IMR-90 (cell line): ENCODE data around the gene FAHD2A. TPM values are rescaled to one million over a fixed set of nuclear protein-coding genes. Genes with fewer than 3 reads are reported as not detected.

Experiments used
- ATAC-seq: fragments of 200-7000 bp; cut with Tn5 transposase; 2 replicates; pipeline ENCODE4 v1.9.1; 2020; ENCODE audit warnings: low read depth, mild to moderate bottlenecking, moderate library complexity
- BruUV-seq: library from RNA; stranded (reverse); fragments of 400-500 nt; replicated peaks from 2 replicates; lab custom pipeline; 2021; lab: Mats Ljungman, UMichigan
- CTCF ChIA-PET: fragments of 300-600 bp; formaldehyde crosslinking; extraction: SDS; loops from one replicate; lab custom pipeline; 2021; ENCODE audit warnings: antibody characterized with exemption; lab: Yijun Ruan, JAX
- POLR2A ChIA-PET: fragments of 300-600 bp; sonication (Branson Sonifier 250); formaldehyde crosslinking; loops from one replicate; lab custom pipeline; 2022; ENCODE audit warnings: antibody characterized with exemption; ENCODE audit not compliant: unreplicated experiment; lab: Charles Lee
- DNase-seq: peaks from one replicate; pipeline ENCODE4 v3.0.0; 2013
- H2AFZ ChIP-seq: replicated peaks from 2 replicates; pipeline ENCODE3; 2013; ENCODE audit warnings: low read length, mild to moderate bottlenecking; ENCODE audit not compliant: poor library complexity
- H2AK5ac ChIP-seq: 2 replicates; pipeline ENCODE4 v1.6.1; 2013; ENCODE audit warnings: low read depth, low read length, inconsistent platforms
- H2AK9ac ChIP-seq: replicated peaks from 2 replicates; pipeline ENCODE3; 2013; ENCODE audit warnings: mild to moderate bottlenecking, low read depth, low read length, moderate library complexity; ENCODE audit not compliant: poor library complexity
- H2BK120ac ChIP-seq: 2 replicates; pipeline ENCODE4 v1.6.1; 2013; ENCODE audit warnings: low read depth, low read length, inconsistent platforms
- H2BK15ac ChIP-seq: 3 replicates; pipeline ENCODE4 v1.6.1; 2013; ENCODE audit warnings: low read depth, low read length, inconsistent platforms
- H2BK20ac ChIP-seq: 2 replicates; pipeline ENCODE4 v1.6.1; 2013; ENCODE audit warnings: low read depth, mild to moderate bottlenecking, inconsistent platforms, low read length, moderate library complexity
- H2BK5ac ChIP-seq: 2 replicates; pipeline ENCODE4 v1.6.1; 2013; ENCODE audit warnings: mild to moderate bottlenecking, low read depth, low read length, inconsistent platforms; ENCODE audit not compliant: poor library complexity, severe bottlenecking
- H3K14ac ChIP-seq: replicated peaks from 2 replicates; pipeline ENCODE4 v1.6.1; 2013; ENCODE audit warnings: low read depth, low read length, inconsistent platforms
- H3K18ac ChIP-seq: 2 replicates; pipeline ENCODE4 v1.6.1; 2013; ENCODE audit warnings: low read depth, low read length, control low read depth
- H3K23ac ChIP-seq: 2 replicates; pipeline ENCODE4 v1.6.1; 2013; ENCODE audit warnings: low read depth, low read length, inconsistent platforms
- H3K27ac ChIP-seq: 2 replicates; pipeline ENCODE4 v1.5.1; 2013; ENCODE audit warnings: mild to moderate bottlenecking, control low read depth, low read length; ENCODE audit not compliant: insufficient read depth
- H3K27me3 ChIP-seq: 2 replicates; pipeline ENCODE4 v1.6.1; 2013; ENCODE audit warnings: low read length; ENCODE audit not compliant: control insufficient read depth, insufficient read depth
- H3K36me3 ChIP-seq: 2 replicates; pipeline ENCODE4 v1.6.1; 2013; ENCODE audit warnings: low read length, mixed read lengths; ENCODE audit not compliant: control insufficient read depth, insufficient read depth
- H3K4ac ChIP-seq: 2 replicates; pipeline ENCODE4 v1.6.1; 2013; ENCODE audit warnings: low read depth, low read length, inconsistent platforms
- H3K4me1 ChIP-seq: 2 replicates; pipeline ENCODE4 v1.6.1; 2013; ENCODE audit warnings: low read length, mixed read lengths; ENCODE audit not compliant: control insufficient read depth, insufficient read depth
- H3K4me2 ChIP-seq: 2 replicates; pipeline ENCODE4 v1.6.1; 2013; ENCODE audit warnings: low read depth, mild to moderate bottlenecking, control low read depth, low read length, moderate library complexity
- H3K4me3 ChIP-seq: 2 replicates; pipeline ENCODE4 v1.5.1; 2013; ENCODE audit warnings: low read depth, mild to moderate bottlenecking, control low read depth, low read length, moderate library complexity; ENCODE audit not compliant: insufficient read depth
- H3K56ac ChIP-seq: 2 replicates; pipeline ENCODE4 v1.6.1; 2013; ENCODE audit warnings: low read length, inconsistent platforms; ENCODE audit not compliant: insufficient read depth; ENCODE audit errors: extremely low read depth
- H3K79me1 ChIP-seq, 2 experiments: 2 replicates each; pipeline ENCODE4 v1.6.1; 2013; ENCODE audit warnings: low read length in 2 of 2, inconsistent platforms in 1 of 2, low read depth in 1 of 2
- H3K9ac ChIP-seq: 2 replicates; pipeline ENCODE4 v1.6.1; 2013; ENCODE audit warnings: low read depth, low read length, control low read depth
- H3K9me1 ChIP-seq: 2 replicates; pipeline ENCODE4 v1.6.1; 2013; ENCODE audit warnings: low read length, inconsistent platforms; ENCODE audit not compliant: insufficient read depth
- H3K9me3 ChIP-seq: 2 replicates; pipeline ENCODE4 v1.6.1; 2013; ENCODE audit warnings: low read length; ENCODE audit not compliant: control insufficient read depth, insufficient read depth
- H4K20me1 ChIP-seq: 2 replicates; pipeline ENCODE4 v1.6.1; 2013; ENCODE audit warnings: low read length, inconsistent platforms; ENCODE audit not compliant: insufficient read depth
- H4K5ac ChIP-seq: 2 replicates; pipeline ENCODE4 v1.6.1; 2013; ENCODE audit warnings: mild to moderate bottlenecking, low read depth, low read length, control low read depth
- H4K8ac ChIP-seq, 2 experiments: 2 replicates each; pipeline ENCODE4 v1.6.1; 2013; ENCODE audit warnings: low read depth in 2 of 2, low read length in 2 of 2, control low read depth in 1 of 2, inconsistent platforms in 1 of 2
- H4K91ac ChIP-seq: 2 replicates; pipeline ENCODE4 v1.6.1; 2013; ENCODE audit warnings: low read depth, low read length, inconsistent platforms; ENCODE audit not compliant: insufficient read depth
- CEBPB ChIP-seq: IDR thresholded peaks from 2 replicates; pipeline ENCODE4 v1.6.1; 2012; ENCODE audit warnings: low read depth, low read length, improper control_type of control experiment
- CHD1 ChIP-seq: IDR thresholded peaks from 2 replicates; pipeline ENCODE4 v1.6.1; 2012; ENCODE audit warnings: low read depth, low read length, improper control_type of control experiment
- FOS ChIP-seq: fragments of 150-350 bp; IDR thresholded peaks from 2 replicates; pipeline ENCODE4 v1.6.1; 2016; ENCODE audit warnings: low read depth, low read length
- RAD21 ChIP-seq: IDR thresholded peaks from 2 replicates; pipeline ENCODE4 v1.6.1; 2012; ENCODE audit warnings: low read length, improper control_type of control experiment
- WGBS, 2 experiments: methylation state at CpG; one replicate each; pipeline versions ENCODE4 v1.1.5 to v1.1.7; 2013; ENCODE audit warnings: missing lambda C conversion rate in 2 of 2; ENCODE audit not compliant: insufficient read length in 1 of 2; ENCODE audit errors: extremely low coverage in 2 of 2; 5-methylcytosine and 5-hydroxymethylcytosine counted together
- dilution Hi-C: fragments of 300-500 bp; cut with HindIII; formaldehyde crosslinking; loops from one replicate; pipeline ENCODE4 v1.14.3; 2018; ENCODE audit warnings: low sequenced_read_pairs; ENCODE audit not compliant: unreplicated experiment
- in situ Hi-C: fragments of 300-500 bp; cut with MboI; formaldehyde crosslinking; loops from 3 replicates; pipeline ENCODE4 v1.14.3; 2019; ENCODE audit warnings: low sequenced_read_pairs, inconsistent platforms, mixed read lengths
- intact Hi-C: fragments of 100-400 bp; cut with micrococcal nuclease; formaldehyde crosslinking; loops from 2 replicates; pipeline ENCODE4 v1.10.0; 2022
- polyA plus RNA-seq, 3 experiments: library from polyadenylated mRNA; depleted of rRNA; stranded (reverse); fragments of >200 nt; gene quantifications; 2 replicates each; pipeline ENCODE4 v1.2.3, GENCODE V29; 2012; ENCODE audit warnings: low replicate concordance in 1 of 3
- total RNA-seq: library from RNA; depleted of rRNA; stranded (reverse); fragments of >200 nt; gene quantifications from 2 replicates; pipeline ENCODE4 v1.2.3, GENCODE V29; 2012
- TF ChIP-seq, protein P1 (sequence below): fragments of 150-350 bp; IDR thresholded peaks from 2 replicates; pipeline ENCODE4 v1.6.1; 2016; ENCODE audit warnings: low read depth, mild to moderate bottlenecking, low read length, moderate library complexity, borderline replicate concordance

Gene FAHD2A
- total and polyA plus RNA-seq, 2 of the 4 experiments (the other 2 are of a cell fraction) = 35.1 to 36.2 TPM

DNA sequence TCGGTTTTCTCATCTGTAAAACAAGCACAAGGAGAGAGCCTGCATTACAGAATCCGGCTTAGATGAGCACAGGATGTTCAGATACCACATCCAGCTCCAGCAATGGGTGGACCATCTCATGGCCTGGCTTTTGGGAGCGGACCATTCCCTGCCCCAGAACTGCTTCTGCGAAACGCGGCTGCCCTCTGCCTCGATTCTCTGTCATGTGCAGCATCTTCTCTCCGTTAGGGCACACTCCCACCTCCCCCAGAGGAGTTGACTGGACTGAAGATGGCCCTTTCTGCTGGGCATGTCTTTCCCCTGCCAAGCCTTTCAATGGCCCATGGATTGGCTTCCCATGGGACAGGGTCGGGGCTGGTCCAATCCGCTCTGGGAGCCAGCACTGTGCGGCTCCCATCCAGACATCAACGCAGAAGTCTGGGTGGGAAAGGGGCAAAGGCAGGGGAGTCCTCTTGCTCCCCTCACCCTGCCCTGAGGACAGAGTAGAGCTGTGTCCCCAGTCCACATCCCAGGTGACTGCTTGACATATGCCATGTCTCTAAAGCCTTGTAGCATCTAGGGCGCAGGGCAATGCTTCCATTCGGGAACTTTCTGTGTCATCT lies 14.3 kb upstream of the FAHD2A start:
- no peak overlapping the region for H4K5ac ChIP-seq
- no TSS peak for BruUV-seq
- in situ Hi-C loops (no loop called here), intact Hi-C loops (no loop called here), dilution Hi-C loops (no loop called here)
- TF ChIP-seq, protein P1, sequence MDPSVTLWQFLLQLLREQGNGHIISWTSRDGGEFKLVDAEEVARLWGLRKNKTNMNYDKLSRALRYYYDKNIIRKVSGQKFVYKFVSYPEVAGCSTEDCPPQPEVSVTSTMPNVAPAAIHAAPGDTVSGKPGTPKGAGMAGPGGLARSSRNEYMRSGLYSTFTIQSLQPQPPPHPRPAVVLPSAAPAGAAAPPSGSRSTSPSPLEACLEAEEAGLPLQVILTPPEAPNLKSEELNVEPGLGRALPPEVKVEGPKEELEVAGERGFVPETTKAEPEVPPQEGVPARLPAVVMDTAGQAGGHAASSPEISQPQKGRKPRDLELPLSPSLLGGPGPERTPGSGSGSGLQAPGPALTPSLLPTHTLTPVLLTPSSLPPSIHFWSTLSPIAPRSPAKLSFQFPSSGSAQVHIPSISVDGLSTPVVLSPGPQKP = no peak
- TF ChIP-seq FOS = no peak
- no peak for TF ChIP-seq CEBPB
- TF ChIP-seq CHD1 = no peak
- TF ChIP-seq RAD21 = no peak
- 67% methylated on average over 1 of the region's 14 CpGs; no CpG with 5 or more reads in 1 of the 2 experiments for WGBS, 2 experiments
- H3K14ac ChIP-seq = no peak overlapping the region
- H3K27me3 ChIP-seq = peaks cover 2% of the 10 kb centered on the region
- H3K36me3 ChIP-seq = no peaks in the 10 kb centered on the region
- ChIA-PET CTCF (interaction anchor here (1.3 kb wide), 2 partner anchors 44 to 341 kb away, joined by 3 to 9 read pairs; no protein-coding TSS in a partner anchor), POLR2A (no interaction called here)
- H2BK5ac ChIP-seq = no peak overlapping the region
- no peak overlapping the region for H3K18ac ChIP-seq
- no peak overlapping the region for H3K4me3 ChIP-seq
- no peaks in the 10 kb centered on the region for H3K9me1 ChIP-seq
- DNase-seq (no peak), ATAC-seq (no peak)
- no peaks in the 10 kb centered on the region for H3K4me1 ChIP-seq
- no peak overlapping the region for H2BK120ac ChIP-seq
- H4K91ac ChIP-seq = no peak overlapping the region
- H4K8ac ChIP-seq = no peak overlapping the region
- H3K4ac ChIP-seq = no peak overlapping the region
- H2BK15ac ChIP-seq = no peak overlapping the region
- H3K56ac ChIP-seq = no peak overlapping the region
- H4K20me1 ChIP-seq = no peaks in the 10 kb centered on the region
- no peak overlapping the region for H3K23ac ChIP-seq
- no peak overlapping the region for H2AFZ ChIP-seq
- no peak overlapping the region for H3K9ac ChIP-seq
- no peak overlapping the region for H2AK5ac ChIP-seq
- H3K79me1 ChIP-seq = no peaks in the 10 kb centered on the region
- no peak overlapping the region for H3K4me2 ChIP-seq
- H3K27ac ChIP-seq = no peak overlapping the region
- no peak overlapping the region for H2AK9ac ChIP-seq
- H2BK20ac ChIP-seq = no peak overlapping the region
- H3K9me3 ChIP-seq = no peaks in the 10 kb centered on the region
